GM12891 (cell line): ENCODE data around the gene NIPSNAP2.

Source experiments
- POLR2A ChIP-seq: IDR thresholded peaks from 2 replicates; pipeline ENCODE4 v1.6.1; 2011; ENCODE audit warnings: low read depth, low read length, control low read depth
- POLR2AphosphoS5 ChIP-seq: IDR thresholded peaks from 2 replicates; pipeline ENCODE4 v1.6.1; 2011; ENCODE audit warnings: low read depth, low read length, control low read depth

DNA sequence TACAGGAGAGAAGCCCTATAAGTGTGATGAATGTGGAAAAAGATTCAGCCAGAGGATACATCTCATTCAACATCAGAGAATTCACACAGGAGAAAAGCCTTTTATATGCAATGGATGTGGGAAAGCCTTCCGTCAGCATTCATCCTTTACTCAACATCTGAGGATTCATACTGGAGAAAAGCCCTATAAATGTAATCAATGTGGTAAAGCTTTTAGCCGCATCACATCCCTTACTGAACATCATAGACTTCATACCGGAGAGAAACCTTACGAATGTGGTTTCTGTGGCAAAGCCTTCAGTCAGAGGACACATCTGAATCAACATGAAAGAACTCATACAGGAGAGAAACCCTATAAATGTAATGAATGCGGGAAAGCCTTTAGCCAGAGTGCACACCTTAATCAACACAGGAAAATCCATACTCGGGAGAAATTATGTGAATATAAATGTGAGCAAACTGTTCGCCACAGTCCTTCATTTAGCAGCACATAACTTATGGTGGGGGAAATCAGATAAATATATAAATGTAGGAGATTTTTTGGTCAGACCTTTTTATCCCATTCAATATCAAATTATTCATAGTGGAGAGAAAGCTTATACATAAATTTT lies 24.8 kb upstream of the NIPSNAP2 start:
- TF ChIP-seq POLR2AphosphoS5 (no peak), POLR2A (no peak)
